HG02840 (cell line): ENCODE results near the gene CRYBG2.
A peak's percentile ranks its signal among the peaks of the same experiment; 100 is the strongest.
"Not testable (repeated sequence)": the region's sequence is repeated elsewhere in the genome, so short reads cannot be mapped to it uniquely, and the experiment has no call there.

ENCODE experiments used
- ATAC-seq: cut with Tn5 transposase; IDR thresholded peaks from one replicate; pipeline ENCODE4 v1.9.1; 2021; ENCODE audit warnings: mild to moderate bottlenecking, moderate library complexity, moderate number of reproducible peaks; ENCODE audit not compliant: unreplicated experiment, low FRiP score

CRYBG2 gene

DNA sequence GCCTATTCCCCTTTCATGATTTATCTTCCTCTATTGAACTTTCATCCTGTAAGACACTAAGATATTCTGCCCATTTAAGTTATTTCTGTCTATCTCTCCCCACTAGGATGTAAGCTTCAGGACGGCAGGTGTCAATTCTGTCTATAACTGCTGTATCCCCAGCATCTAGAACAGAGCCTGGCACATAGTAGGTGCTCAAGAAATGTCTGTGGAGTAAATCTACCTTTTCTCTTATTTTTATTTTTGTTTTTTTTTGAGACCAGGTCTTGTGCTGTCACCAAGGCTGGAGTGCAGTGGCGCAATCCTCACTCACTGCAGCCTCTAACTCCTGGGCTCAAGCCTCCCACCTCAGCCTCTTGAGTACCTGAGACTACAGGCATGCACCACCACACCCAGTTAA, 30.5 kb downstream of the CRYBG2 start:
- no peak for ATAC-seq

DNA sequence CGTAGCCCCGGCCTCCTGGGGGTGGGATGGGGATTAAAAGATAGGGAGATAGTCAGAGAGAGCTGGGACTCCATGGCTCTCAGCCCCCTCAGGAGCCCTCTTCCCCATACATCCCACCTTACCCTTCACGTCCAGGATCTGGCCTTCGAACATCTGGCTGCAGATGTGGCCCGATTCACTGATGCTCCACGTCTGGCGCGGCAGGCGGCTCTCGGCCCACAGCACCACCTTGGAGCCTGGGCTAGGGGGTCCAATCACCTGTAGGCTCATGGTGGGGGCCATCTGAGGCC, 31.9 kb downstream of the CRYBG2 start:
- ATAC-seq, result no peak

GRCh38 chr1:26321315-26322041, 32.5 kb downstream of the CRYBG2 start:
- no peak for ATAC-seq

DNA sequence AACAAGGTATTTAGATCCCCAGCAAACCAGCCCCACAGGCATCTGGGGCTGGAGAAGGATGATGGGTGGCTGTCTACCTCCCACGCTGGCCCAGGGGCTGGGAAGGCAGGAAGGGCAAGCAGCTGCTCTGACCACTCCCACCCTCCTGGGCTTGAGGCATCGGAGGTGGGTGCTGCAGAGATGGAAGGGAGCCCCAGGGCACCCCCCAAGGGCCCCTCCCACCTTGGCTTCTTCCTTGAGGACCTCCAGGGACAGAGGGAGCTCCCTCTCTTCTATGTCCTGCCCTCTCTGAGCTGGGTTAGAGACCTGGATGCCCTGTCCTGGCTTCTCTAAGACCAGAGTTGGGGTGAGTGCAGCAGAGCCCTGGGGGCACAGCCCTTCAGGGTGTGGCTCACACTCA, 33.0 kb downstream of the CRYBG2 start:
- no peak for ATAC-seq

GRCh38 chr1:26318338-26319064, 35.4 kb downstream of the CRYBG2 start:
- no peak for ATAC-seq

DNA sequence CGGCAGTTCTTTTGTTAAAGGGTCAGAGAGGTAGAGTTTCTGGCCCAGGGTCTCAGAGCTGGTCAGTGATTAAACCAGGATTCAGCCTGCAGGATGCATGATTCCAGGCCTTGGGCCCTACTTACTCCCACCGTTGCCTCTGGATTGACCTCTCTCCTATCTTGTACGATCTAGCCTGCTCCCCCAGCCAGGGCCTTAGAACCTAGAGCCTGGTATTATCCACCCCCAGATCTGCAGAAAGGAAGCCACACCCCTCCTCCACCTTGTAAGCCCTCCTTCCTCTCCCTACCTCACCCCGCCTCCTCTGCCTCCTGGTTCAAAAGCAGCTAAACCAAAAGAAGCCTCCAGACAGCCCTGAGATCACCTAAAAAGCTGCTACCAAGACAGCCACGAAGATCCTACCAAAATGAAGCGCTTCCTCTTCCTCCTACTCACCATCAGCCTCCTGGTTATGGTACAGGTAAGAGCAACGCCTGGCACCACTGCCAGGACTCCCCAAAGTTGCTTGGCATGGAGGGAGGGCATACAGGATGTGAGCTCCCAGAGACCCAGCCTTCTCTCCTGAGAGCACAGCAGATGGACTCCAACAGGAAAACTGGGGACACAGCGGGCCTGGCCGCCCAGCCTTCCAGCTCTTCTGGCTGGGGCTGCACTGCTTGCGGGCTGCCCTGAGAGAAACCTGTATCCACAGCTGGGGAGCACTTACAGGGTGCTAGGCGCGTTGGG, 36.2 kb downstream of the CRYBG2 start, which contains the start of gene CD52:
CD52 (plus strand) TSS at position 347 of the 726 bp plus-strand sequence; CDS start at position 407, 60 bp downstream.
- no peak for ATAC-seq

- no peak for ATAC-seq
These were observed 36.8 kb downstream of the CRYBG2 start for GRCh38 chr1:26317146-26317545.

DNA sequence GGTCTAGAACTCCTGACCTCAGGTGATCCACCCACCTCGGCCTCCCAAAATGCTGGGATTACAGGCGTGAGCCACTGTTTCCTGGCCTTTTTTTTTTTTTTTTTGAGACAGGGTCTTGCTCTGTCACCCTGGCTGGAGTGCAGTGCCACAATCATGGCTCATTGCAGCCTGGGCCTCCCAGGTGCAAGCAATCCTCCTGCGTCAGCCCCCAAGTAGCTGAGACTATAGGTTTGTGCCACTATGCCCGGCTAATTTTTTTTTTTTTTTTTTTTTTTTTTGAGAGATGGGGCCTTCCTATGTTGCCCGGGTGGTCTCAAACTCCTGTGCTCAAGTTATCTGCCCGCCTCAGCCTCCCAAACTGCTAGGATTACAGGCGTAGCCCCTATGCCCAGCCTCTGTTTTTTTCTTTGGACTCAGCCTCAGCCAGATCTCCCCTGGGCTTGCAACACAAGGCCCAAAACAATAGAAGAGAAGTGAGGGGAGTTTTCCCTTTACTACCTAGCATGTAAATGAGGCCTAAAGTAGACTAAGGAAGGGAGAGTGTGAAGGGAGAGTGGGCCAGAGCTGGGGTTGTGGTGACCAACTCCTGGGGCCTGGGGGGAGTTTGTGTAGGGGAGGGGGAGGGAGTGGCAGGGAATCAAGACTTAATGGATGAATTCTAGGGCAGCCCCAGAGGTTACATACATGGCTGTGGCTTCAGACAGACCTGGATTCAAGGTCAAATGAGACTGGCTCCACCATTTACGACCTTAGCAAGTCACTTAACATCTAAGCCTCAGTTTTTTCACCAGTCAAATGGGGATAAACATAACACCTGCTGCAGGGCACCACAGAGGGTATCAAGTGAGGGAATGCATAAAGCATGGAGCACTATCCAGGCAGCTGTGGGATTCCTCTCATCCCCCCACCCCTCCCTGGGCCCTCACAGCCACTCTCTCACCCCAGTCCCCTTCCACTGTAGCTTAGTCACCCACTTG, 37.8 kb downstream of the CRYBG2 start:
- no peak for ATAC-seq

GRCh38 chr1:26314501-26314900, 39.4 kb downstream of the CRYBG2 start:
- no peak for ATAC-seq

- not testable (repeated sequence) for ATAC-seq
These were observed 45.7 kb downstream of the CRYBG2 start for GRCh38 chr1:26307966-26308899.

DNA sequence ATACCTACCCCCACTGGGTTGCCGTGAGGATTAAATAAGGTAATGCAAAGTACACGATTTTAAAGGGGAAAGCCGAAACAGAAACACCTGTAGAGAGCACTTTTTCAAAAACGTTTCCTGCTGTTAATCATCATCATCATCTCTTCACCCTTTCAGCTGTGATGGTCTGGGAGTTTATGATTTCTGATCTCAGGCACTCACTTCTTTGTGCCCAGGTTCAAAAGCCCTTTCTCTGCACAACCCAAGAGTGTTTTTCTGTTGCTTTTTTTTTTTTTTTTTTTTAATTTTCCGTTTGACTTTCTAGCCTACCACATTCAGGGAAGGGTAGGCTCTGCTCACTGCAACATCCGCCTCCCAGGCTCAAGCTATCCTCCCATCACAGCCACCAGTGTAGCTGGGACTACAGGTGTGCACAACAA, 46.6 kb downstream of the CRYBG2 start:
- ATAC-seq, result no peak

- ATAC-seq, result peak; percentile 96
These were observed 47.4 kb downstream of the CRYBG2 start, which contains the start of gene UBXN11 for GRCh38 chr1:26306290-26307229. Gene UBXN11, minus strand, starts transcription at chr1:26306636. Its CDS starts 3,753 bp downstream, at chr1:26302883.

GRCh38 chr1:26305667-26306289, 48.2 kb downstream of the CRYBG2 start:
- peak; percentile 5 for ATAC-seq

DNA sequence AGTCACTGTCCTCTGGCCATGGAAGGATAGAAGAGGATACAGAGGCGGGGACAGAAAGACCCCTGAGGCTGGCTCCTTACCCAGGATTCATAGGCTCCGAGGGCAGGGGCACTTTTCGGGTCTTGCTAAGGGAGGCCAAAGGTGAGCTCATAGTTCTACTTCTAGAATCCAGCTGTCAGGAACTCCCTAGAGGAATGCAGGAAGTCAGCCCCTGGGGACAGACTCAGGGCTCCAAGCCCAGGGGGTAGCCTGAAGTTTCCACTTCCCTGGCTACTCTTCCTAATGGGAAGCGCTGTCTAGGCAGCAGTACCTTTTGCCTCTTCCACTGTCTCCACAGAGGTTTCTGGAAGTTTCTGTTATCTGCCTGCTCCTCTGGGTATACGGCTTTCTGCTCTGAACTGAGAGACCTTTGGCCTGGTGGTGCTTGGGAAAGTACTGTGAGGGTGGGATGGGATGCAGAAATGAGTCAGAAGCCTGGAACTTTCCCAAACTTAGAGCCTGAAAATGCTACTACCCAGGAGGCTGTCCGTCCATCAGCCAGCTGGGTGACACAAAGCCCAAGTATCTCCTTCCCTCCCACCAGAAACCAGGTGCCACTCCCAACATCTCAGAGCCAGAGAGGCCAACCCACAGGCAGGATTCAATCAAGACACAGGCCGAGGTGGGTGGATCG, 51.1 kb downstream of the CRYBG2 start:
- no peak for ATAC-seq

GRCh38 chr1:26300578-26301275, 53.2 kb downstream of the CRYBG2 start:
- ATAC-seq, result no peak

GRCh38 chr1:26297791-26298124, 56.2 kb downstream of the CRYBG2 start:
- no peak for ATAC-seq
